HG02623 (cell line): ENCODE data around the gene TSR3.

Experiments used
- ATAC-seq: cut with Tn5 transposase; IDR thresholded peaks from one replicate; pipeline ENCODE4 v1.9.1; 2021; ENCODE audit warnings: moderate library complexity; ENCODE audit not compliant: unreplicated experiment

The TSR3 gene

GRCh38 chr16:1351582-1352362 lies at the start of gene TSR3, which contains the start of gene GNPTG:
Gene TSR3 (minus strand): TSS chr16:1351878. CDS start chr16:1351804, 74 bp downstream.
Gene GNPTG (plus strand): TSS chr16:1351931. CDS start chr16:1351966, 35 bp downstream.
- peak; percentile 69 for ATAC-seq

- ATAC-seq: no peak
These were observed 49.5 kb upstream of the TSR3 start for GRCh38 chr16:1401061-1401757.

- ATAC-seq: no peak
These were observed 47.3 kb upstream of the TSR3 start for GRCh38 chr16:1398826-1399581.

GRCh38 chr16:1398351-1398750 lies 46.7 kb upstream of the TSR3 start:
- ATAC-seq: no peak

- ATAC-seq: no peak
These were observed 46.1 kb upstream of the TSR3 start for GRCh38 chr16:1397779-1398178.

- no peak for ATAC-seq
These were observed 43.9 kb upstream of the TSR3 start for GRCh38 chr16:1395444-1396031.

GRCh38 chr16:1394367-1394951 lies 42.8 kb upstream of the TSR3 start:
- ATAC-seq: no peak

- no peak for ATAC-seq
These were observed 42.0 kb upstream of the TSR3 start for GRCh38 chr16:1393613-1394176.

GRCh38 chr16:1392826-1393225 lies 41.1 kb upstream of the TSR3 start:
- ATAC-seq: no peak

GRCh38 chr16:1390239-1390779 lies 38.6 kb upstream of the TSR3 start:
- no peak for ATAC-seq

GRCh38 chr16:1389762-1390161 lies 38.1 kb upstream of the TSR3 start:
- no peak for ATAC-seq

GRCh38 chr16:1387331-1387730 lies 35.7 kb upstream of the TSR3 start:
- no peak for ATAC-seq

- no peak for ATAC-seq
These were observed 33.6 kb upstream of the TSR3 start for GRCh38 chr16:1385232-1385631.

- ATAC-seq: no peak
These were observed 31.9 kb upstream of the TSR3 start for GRCh38 chr16:1383556-1383955.

- no peak for ATAC-seq
These were observed 30.1 kb upstream of the TSR3 start for GRCh38 chr16:1381612-1382406.

- ATAC-seq: no peak
These were observed 28.5 kb upstream of the TSR3 start for GRCh38 chr16:1380195-1380594.

GRCh38 chr16:1379304-1380076 lies 27.8 kb upstream of the TSR3 start:
- ATAC-seq: no peak

- no peak for ATAC-seq
These were observed 27.2 kb upstream of the TSR3 start for GRCh38 chr16:1378804-1379303.
